Sigmoid colon (tissue), 4 donors: ENCODE measurements around the gene NUP160.

Source experiments
- CTCF ChIP-seq, 4 experiments: fragments of 450-650 bp in 3 of 4; fragments of 200-600 bp in 1 of 4; IDR thresholded peaks; one replicate each; pipeline ENCODE4 v1.5.1; 2016 to 2019; ENCODE audit warnings: antibody characterized with exemption in 4 of 4, mild to moderate bottlenecking in 3 of 4, moderate library complexity in 2 of 4
- POLR2AphosphoS5 ChIP-seq, 4 donors: sonication (generic); formaldehyde crosslinking; IDR thresholded peaks; one replicate each; pipeline ENCODE4 v1.6.1; 2017; ENCODE audit warnings: antibody characterized with exemption in 4 of 4

GRCh38 chr11:47732271-47732670, 115.9 kb downstream of the NUP160 start:
- no peak for TF ChIP-seq POLR2AphosphoS5 (IDR thresholded peaks at IDR 0.05)
- TF ChIP-seq CTCF (IDR thresholded peaks at IDR 0.05), result no peak
